D721Med (cell line): ENCODE data around the gene RPS6KC1.

Experiments used
- DNase-seq: peaks from one replicate; pipeline ENCODE4 v3.0.0; 2011; ENCODE audit warnings: low spot score; ENCODE audit not compliant: insufficient read length
- FAIRE-seq: peaks from 2 replicates; lab custom pipeline; 2011; peaks lifted over from hg19 to GRCh38; lab: Jason Lieb, UNC
- TF ChIP-seq, protein P1 (sequence below): IDR thresholded peaks from 2 replicates; pipeline ENCODE4 v1.5.1; 2012; ENCODE audit warnings: mild to moderate bottlenecking, control low read depth; ENCODE audit not compliant: insufficient read depth; ENCODE audit errors: missing control alignments

RPS6KC1 gene

DNA sequence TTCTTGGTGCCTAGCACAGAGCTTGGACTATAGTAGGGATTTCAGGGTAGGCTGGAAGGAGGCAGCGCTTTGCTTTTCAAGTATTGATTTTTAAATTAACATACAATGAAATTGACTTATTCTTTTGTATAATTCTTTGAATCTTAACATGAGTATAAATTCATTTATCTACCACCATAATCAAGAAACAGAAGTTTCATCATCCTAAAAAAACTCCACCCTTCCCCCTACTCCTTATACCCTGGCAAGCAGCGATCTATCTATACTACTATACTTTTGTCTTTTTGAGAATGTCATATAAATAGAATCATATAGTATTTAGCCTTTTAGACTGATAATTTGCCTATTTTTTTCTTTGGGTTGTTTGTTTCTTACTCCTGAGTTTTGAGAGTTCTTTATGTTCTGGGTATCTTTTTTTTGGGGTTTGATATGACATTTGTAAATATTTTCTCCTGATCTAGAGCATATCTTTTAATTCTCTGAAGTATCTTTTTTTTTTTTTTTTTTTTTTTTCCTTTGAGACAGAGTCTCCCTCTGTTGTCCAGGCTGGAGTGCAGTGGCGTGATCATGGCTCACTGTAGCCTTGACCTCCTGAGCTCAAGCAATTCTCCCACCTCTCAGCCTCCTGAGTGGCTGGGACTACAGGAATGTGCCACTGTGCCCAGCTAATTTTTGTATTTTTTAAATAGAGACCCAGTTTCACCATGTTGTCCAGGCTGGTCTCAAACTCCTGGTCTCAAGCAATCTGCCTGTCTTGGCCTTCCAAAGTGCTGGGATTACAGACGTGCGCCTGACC is 6.4 kb downstream of the RPS6KC1 start:
- FAIRE-seq = no peak
- TF ChIP-seq, protein P1, sequence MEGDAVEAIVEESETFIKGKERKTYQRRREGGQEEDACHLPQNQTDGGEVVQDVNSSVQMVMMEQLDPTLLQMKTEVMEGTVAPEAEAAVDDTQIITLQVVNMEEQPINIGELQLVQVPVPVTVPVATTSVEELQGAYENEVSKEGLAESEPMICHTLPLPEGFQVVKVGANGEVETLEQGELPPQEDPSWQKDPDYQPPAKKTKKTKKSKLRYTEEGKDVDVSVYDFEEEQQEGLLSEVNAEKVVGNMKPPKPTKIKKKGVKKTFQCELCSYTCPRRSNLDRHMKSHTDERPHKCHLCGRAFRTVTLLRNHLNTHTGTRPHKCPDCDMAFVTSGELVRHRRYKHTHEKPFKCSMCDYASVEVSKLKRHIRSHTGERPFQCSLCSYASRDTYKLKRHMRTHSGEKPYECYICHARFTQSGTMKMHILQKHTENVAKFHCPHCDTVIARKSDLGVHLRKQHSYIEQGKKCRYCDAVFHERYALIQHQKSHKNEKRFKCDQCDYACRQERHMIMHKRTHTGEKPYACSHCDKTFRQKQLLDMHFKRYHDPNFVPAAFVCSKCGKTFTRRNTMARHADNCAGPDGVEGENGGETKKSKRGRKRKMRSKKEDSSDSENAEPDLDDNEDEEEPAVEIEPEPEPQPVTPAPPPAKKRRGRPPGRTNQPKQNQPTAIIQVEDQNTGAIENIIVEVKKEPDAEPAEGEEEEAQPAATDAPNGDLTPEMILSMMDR = no peak

GRCh38 chr1:213060836-213061235 is 9.8 kb downstream of the RPS6KC1 start:
- DNase-seq (no peak), FAIRE-seq (peak; percentile 68)
- TF ChIP-seq, protein P1 = no peak

More for the DNA sequence above, 6.4 kb downstream of the RPS6KC1 start:
- DNase-seq = no peak

GRCh38 chr1:213061263-213061662 is 10.2 kb downstream of the RPS6KC1 start:
- no peak for DNase-seq
- TF ChIP-seq, protein P1 = no peak
- no peak for FAIRE-seq

DNA sequence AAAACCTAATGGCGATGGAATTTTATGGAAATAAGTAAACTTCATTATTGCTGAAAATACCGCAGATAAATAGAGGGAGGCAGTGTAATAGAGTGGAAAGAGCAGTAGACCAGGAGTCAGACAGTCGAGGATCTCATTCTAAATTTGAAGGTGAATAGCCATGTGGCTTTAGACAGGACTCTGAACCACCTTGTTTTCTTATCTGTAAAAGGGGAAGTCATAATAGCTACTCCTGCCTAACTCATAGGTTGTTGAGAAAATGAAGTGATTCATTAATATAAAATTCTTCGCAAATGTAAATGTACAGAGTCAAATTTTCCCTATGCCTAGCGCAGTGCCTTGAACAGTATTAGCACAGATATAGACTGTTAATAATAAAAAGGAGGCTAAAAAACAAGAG is 14.8 kb downstream of the RPS6KC1 start:
- FAIRE-seq = no peak
- TF ChIP-seq, protein P1 = no peak
- no peak for DNase-seq

DNA sequence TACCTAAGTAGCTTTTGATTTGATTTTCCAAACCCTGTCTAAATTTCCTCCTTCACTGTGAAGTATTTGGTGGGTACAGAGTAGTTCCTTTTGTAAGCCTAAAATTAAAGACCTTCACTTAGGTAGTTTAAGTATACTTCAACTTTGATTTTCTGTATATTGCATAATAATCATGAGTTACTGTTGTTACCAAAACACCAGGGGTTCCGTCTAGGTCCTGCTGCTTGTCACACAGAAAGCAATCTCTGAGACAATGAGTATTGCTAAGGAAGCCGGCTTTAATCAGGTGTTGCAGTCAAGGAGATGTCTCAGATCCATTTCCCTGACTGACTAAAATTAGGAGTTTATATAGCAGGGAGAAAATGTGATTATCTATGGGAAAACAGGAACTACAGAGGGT is 15.3 kb downstream of the RPS6KC1 start:
- FAIRE-seq (no peak), DNase-seq (no peak)

DNA sequence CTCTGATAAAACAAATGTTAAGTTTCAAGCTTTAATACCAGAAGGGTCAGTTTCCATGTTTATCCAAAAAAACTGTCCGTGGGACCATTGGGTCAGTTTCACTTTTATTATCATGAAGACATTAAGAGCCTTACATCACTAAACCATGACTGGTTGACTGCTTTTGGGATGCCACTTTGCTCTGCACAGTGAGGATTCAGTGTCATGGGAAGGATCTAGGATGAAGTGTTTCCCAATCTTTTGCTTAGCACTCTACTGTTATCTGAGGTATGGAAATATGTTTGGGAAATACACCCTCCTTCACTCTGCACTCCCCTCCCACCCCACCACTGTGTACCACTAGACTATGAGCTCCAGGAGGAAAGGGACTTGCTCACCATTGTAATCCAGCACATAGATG is 16.3 kb downstream of the RPS6KC1 start:
- FAIRE-seq (no peak), DNase-seq (no peak)
- TF ChIP-seq, protein P1 = no peak

More for the DNA sequence above, 15.3 kb downstream of the RPS6KC1 start:
- TF ChIP-seq, protein P1 = no peak

DNA sequence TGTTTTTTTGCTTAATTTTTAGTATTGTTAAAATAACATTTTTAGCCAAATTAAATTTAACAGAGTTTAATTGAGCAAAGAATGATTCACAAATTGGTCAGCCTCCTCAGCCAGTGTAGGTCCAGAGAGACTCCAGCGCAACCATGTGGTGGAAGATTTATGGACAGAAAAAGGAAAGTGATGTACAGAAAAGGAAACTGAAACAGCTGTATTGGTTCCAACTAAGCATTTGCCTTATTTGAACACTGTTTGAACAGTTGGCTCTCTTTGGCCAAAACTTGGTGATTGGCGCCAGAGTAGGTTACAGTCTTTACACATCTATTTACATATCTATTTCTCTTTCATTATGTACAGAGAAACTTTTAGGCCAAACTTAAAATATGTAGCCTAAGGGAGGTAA is 19.4 kb downstream of the RPS6KC1 start:
- TF ChIP-seq, protein P1 = no peak
- FAIRE-seq = no peak
- no peak for DNase-seq
